Measurements from ENCODE around the gene SLC6A18. TPM values are rescaled to one million over a fixed set of nuclear protein-coding genes. Genes with fewer than 3 reads are reported as not detected.

The SLC6A18 gene
- total RNA-seq, 1 experiment from 2014 or later: not detected

DNA sequence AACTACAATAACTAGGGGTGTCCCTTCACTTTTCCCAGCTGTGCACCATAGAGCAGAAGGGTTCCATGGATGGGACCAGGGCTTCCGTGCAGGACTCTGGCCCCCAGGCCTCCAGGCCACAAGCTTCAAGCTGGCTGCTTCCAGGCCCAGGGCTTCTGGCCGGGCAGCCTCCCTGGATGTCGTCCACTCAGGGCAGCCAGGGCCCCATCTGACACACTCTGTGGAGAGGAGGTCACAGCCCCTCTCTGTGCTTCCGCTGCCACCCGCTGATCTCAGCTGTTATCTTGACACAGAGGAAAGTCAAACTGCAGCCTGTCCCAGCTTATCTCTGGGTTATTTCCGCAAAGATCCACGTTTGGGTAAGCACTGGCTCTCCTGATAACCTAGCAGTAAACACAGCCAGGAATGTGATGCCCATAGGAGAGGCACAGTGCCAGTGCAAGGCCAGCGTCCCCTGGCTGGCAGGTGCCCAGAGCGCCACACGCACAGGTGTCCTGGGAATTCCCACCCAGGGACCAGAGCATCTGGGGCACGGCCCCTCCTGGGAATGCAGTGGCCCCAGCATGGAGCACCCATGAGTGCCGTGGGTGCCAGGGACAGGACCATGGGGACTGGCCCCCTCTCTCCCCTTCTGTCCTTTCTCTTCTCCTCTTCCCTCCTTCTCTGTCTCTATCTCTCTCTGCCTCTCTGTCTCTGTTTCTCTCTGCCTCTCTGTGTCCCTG, 39.4 kb upstream of the SLC6A18 start:
- Histone ChIP-seq H3K27me3 (ENCODE audit: low read length) (no peaks in the 10 kb centered on the region), H3K79me2 (ENCODE audit: low read length) (no peaks in the 10 kb centered on the region), H3K4me2 (ENCODE audit: low read depth, low read length, poor library complexity, severe bottlenecking) (no peak overlapping the region), H3K9ac (ENCODE audit: low read length) (no peak overlapping the region), H3K9me3 (ENCODE audit: low read length) (no peaks in the 10 kb centered on the region), H2AFZ (ENCODE audit: low read length) (no peak overlapping the region), H3K36me3 (ENCODE audit: insufficient read depth, low read length) (no peaks in the 10 kb centered on the region), H4K20me1 (ENCODE audit: insufficient read depth, low read depth, low read length) (no peaks in the 10 kb centered on the region), H3K4me3 (ENCODE audit: low read length) (no peak overlapping the region), H3K27ac (ENCODE audit: low read length) (no peak overlapping the region), H3K9me2 (replicated peaks; ENCODE audit: insufficient read depth, low read length) (no peaks in the 10 kb centered on the region), H3K4me1 (ENCODE audit: low read length) (no peaks in the 10 kb centered on the region)
- DNase-seq: no peak

DNA sequence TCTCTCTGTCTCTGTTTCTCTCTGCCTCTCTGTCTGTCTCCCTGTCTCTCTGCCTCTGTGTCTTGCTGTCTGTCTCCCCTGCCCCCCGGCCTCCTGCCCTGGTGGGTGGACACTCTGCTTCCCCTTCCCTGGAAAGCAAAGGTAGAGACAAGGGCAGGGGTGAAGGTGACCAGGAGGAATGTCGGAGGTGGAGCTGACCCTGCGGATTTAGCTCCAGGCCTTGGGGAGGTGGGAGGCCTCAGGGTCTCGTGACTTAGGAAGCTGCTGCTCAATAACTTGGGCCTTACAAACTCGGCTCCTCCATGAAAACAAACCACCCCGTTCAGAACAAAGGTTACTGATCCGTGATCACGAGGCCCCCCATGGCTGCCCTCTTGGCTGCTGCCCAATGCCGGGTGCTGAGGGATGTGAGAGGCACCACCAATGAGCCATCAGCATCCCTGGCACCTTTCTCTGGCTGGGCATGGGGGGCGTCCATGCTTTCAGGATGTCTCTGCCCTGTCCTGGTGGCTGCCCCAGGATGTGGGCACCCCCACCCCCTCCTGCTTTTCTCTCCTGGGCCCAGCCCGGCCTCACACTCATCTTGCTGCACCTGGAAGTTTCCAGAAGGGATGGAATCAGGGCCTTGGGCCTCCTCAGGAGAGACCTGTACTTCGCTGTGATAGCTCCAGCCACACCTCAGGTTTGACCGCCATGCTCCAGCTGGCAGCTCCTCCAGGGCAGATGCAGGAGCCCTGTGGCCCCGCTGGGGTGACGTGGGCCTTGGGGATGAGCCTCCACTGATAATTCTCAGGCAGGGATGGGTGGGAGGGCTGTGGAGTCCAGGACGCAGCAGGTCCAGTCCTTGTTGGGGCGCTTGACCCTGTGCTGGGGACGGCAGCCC, 38.6 kb upstream of the SLC6A18 start:
- Histone ChIP-seq H4K20me1 (ENCODE audit: insufficient read depth, low read depth, low read length) (no peaks in the 10 kb centered on the region), H3K4me1 (ENCODE audit: low read length) (no peaks in the 10 kb centered on the region), H2AFZ (ENCODE audit: low read length) (no peak overlapping the region), H3K9ac (ENCODE audit: low read length) (no peak overlapping the region), H3K9me2 (replicated peaks; ENCODE audit: insufficient read depth, low read length) (no peaks in the 10 kb centered on the region), H3K27ac (ENCODE audit: low read length) (no peak overlapping the region), H3K9me3 (ENCODE audit: low read length) (no peaks in the 10 kb centered on the region), H3K36me3 (ENCODE audit: insufficient read depth, low read length) (no peaks in the 10 kb centered on the region), H3K4me3 (ENCODE audit: low read length) (no peak overlapping the region), H3K79me2 (ENCODE audit: low read length) (no peaks in the 10 kb centered on the region), H3K27me3 (ENCODE audit: low read length) (no peaks in the 10 kb centered on the region), H3K4me2 (ENCODE audit: low read depth, low read length, poor library complexity, severe bottlenecking) (no peak overlapping the region)
- DNase-seq: no peak

DNA sequence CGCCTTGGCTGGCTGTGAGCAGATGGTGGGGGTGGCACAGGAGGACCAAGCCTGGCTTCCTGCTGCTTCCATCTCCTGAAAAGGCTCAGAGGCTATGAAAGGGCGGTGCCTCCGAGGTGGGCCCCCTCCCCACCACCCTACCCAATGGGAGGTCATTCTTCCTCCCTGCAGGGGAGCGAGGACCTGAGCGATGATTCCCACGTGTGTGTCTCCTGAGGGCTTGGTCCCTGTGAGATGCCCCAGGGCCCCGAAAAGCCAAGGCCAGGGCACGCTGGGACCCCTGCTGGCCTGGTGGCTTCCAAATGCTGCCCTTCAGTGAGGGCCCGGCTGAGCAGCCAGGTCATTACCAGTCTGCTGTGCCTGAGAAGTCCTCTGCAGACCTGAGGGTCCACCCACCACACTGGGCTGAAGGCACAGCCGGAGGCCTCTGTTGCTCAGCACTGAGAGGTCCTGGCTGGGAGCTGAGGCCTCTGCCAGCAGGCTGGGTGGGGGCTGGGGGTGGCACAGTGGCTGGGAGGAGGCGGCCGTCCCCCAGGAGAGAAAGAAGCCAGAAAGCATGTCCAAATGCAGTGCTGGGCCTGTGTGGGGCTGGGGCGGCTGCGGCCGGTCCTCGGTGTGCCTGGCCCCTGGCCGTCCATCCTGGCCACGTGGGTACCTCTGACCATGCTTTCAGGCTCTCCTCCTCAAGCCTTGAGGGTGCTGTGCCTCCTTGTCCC, 37.8 kb upstream of the SLC6A18 start:
- no peaks in the 10 kb centered on the region for H3K9me2 ChIP-seq (replicated peaks; ENCODE audit: insufficient read depth, low read length)
- no peak overlapping the region for H2AFZ ChIP-seq (ENCODE audit: low read length)
- no peaks in the 10 kb centered on the region for H3K4me1 ChIP-seq (ENCODE audit: low read length)
- H3K9ac ChIP-seq (ENCODE audit: low read length): no peak overlapping the region
- DNase-seq: no peak
- no peaks in the 10 kb centered on the region for H3K79me2 ChIP-seq (ENCODE audit: low read length)
- no peak overlapping the region for H3K4me3 ChIP-seq (ENCODE audit: low read length)
- no peaks in the 10 kb centered on the region for H3K9me3 ChIP-seq (ENCODE audit: low read length)
- H3K27me3 ChIP-seq (ENCODE audit: low read length): no peaks in the 10 kb centered on the region
- H3K27ac ChIP-seq (ENCODE audit: low read length): no peak overlapping the region
- no peak overlapping the region for H3K4me2 ChIP-seq (ENCODE audit: low read depth, low read length, poor library complexity, severe bottlenecking)
- no peaks in the 10 kb centered on the region for H3K36me3 ChIP-seq (ENCODE audit: insufficient read depth, low read length)
- H4K20me1 ChIP-seq (ENCODE audit: insufficient read depth, low read depth, low read length): no peaks in the 10 kb centered on the region

DNA sequence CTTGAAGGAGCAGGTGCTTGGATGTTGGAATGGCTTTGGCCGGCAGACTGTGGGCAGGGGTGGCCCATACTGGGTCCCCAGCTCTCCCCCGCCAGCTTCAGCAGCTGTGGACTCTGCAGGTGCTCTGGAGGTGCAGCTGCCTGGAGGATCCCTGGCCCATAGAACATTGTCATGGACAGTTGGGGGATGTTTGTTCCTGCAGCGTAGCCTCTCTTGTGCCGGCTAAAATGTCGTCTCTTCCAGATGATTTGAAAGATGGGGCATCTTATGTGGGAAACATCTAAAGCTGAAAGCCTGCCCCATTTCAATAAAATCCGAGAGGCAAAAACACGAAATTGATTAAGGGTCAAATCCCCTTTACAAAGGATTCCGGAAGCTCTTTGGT, 37.2 kb upstream of the SLC6A18 start:
- no peaks in the 10 kb centered on the region for H3K4me1 ChIP-seq (ENCODE audit: low read length)
- no peak overlapping the region for H2AFZ ChIP-seq (ENCODE audit: low read length)
- no peaks in the 10 kb centered on the region for H3K27me3 ChIP-seq (ENCODE audit: low read length)
- H3K9me2 ChIP-seq (replicated peaks; ENCODE audit: insufficient read depth, low read length): no peaks in the 10 kb centered on the region
- H3K27ac ChIP-seq (ENCODE audit: low read length): no peak overlapping the region
- no peaks in the 10 kb centered on the region for H3K79me2 ChIP-seq (ENCODE audit: low read length)
- no peak overlapping the region for H3K4me3 ChIP-seq (ENCODE audit: low read length)
- DNase-seq: no peak
- H3K9me3 ChIP-seq (ENCODE audit: low read length): no peaks in the 10 kb centered on the region
- no peak overlapping the region for H3K4me2 ChIP-seq (ENCODE audit: low read depth, low read length, poor library complexity, severe bottlenecking)
- no peak overlapping the region for H3K9ac ChIP-seq (ENCODE audit: low read length)
- no peaks in the 10 kb centered on the region for H3K36me3 ChIP-seq (ENCODE audit: insufficient read depth, low read length)
- no peaks in the 10 kb centered on the region for H4K20me1 ChIP-seq (ENCODE audit: insufficient read depth, low read depth, low read length)

DNA sequence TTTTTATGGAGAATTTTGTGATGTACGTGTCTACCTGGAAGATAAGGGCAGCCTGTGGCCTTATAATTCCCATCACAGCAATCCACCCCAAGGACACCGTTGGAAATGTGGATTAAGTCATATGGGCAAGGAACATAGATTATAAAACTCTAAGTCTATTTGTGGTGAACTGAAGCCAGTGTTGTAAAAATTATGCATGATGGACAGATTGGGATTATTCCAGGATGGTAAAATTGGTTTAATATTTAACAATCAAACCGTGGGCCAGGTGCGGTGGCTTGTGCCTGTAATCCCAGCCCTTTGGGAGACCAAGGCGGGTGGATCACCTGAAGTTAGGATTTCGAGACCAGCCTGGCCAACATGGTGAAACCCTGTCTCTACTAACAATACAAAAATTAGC, 36.7 kb upstream of the SLC6A18 start:
- Histone ChIP-seq H3K27me3 (ENCODE audit: low read length) (no peaks in the 10 kb centered on the region), H3K9me3 (ENCODE audit: low read length) (no peaks in the 10 kb centered on the region), H3K4me3 (ENCODE audit: low read length) (no peak overlapping the region), H3K36me3 (ENCODE audit: insufficient read depth, low read length) (no peaks in the 10 kb centered on the region), H3K9ac (ENCODE audit: low read length) (no peak overlapping the region), H3K4me1 (ENCODE audit: low read length) (no peaks in the 10 kb centered on the region), H3K9me2 (replicated peaks; ENCODE audit: insufficient read depth, low read length) (no peaks in the 10 kb centered on the region), H3K79me2 (ENCODE audit: low read length) (no peaks in the 10 kb centered on the region), H2AFZ (ENCODE audit: low read length) (no peak overlapping the region), H3K4me2 (ENCODE audit: low read depth, low read length, poor library complexity, severe bottlenecking) (no peak overlapping the region), H4K20me1 (ENCODE audit: insufficient read depth, low read depth, low read length) (no peaks in the 10 kb centered on the region), H3K27ac (ENCODE audit: low read length) (no peak overlapping the region)
- no peak for DNase-seq

DNA sequence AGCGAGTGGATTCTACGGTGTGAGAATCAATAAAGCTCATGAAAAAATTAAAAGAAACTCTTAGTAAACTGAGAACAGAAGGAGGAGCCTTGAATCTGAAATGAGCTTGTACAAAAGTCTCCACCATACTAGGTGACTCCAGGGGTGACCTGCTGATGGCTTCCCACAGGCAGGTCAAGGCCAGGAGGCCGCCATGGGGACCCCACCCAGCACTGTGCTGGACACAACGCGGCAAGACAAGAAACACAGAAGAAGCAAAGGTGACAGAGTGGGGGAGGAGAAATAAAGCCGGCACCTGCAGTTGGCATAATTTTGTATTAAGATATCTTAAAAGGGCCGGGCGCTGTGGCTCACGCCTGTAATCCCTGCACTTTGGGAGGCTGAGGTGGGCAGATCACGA, 35.9 kb upstream of the SLC6A18 start:
- Histone ChIP-seq H3K4me1 (ENCODE audit: low read length) (no peaks in the 10 kb centered on the region), H3K36me3 (ENCODE audit: insufficient read depth, low read length) (no peaks in the 10 kb centered on the region), H3K79me2 (ENCODE audit: low read length) (no peaks in the 10 kb centered on the region), H4K20me1 (ENCODE audit: insufficient read depth, low read depth, low read length) (no peaks in the 10 kb centered on the region), H3K27ac (ENCODE audit: low read length) (no peak overlapping the region), H3K4me2 (ENCODE audit: low read depth, low read length, poor library complexity, severe bottlenecking) (no peak overlapping the region), H3K9me3 (ENCODE audit: low read length) (no peaks in the 10 kb centered on the region), H3K4me3 (ENCODE audit: low read length) (no peak overlapping the region), H3K27me3 (ENCODE audit: low read length) (no peaks in the 10 kb centered on the region), H3K9ac (ENCODE audit: low read length) (no peak overlapping the region), H2AFZ (ENCODE audit: low read length) (no peak overlapping the region), H3K9me2 (replicated peaks; ENCODE audit: insufficient read depth, low read length) (no peaks in the 10 kb centered on the region)
- no peak for DNase-seq

DNA sequence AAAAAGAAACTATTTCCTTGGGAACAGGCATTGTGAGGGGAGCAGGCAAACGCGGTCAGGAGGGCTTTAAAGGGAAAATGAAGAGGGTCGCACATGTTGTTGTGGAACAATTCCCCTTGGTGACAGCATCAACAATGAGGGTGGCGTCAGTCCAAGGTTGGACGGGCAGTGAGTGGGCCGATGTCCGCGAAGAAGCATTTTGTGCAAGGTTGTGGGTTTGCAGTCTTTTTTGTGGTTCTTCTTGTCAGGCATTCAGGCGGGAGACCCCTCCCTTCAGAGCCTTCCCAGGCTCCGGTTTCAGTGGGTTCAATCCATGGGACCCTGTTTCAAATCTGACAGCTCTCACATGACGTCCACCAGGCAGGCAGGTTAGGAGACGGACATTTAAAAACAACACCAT, 34.9 kb upstream of the SLC6A18 start:
- no peaks in the 10 kb centered on the region for H3K36me3 ChIP-seq (ENCODE audit: insufficient read depth, low read length)
- no peak overlapping the region for H3K4me2 ChIP-seq (ENCODE audit: low read depth, low read length, poor library complexity, severe bottlenecking)
- no peaks in the 10 kb centered on the region for H3K79me2 ChIP-seq (ENCODE audit: low read length)
- H4K20me1 ChIP-seq (ENCODE audit: insufficient read depth, low read depth, low read length): no peaks in the 10 kb centered on the region
- no peaks in the 10 kb centered on the region for H3K27me3 ChIP-seq (ENCODE audit: low read length)
- H3K4me3 ChIP-seq (ENCODE audit: low read length): no peak overlapping the region
- no peak overlapping the region for H2AFZ ChIP-seq (ENCODE audit: low read length)
- no peak overlapping the region for H3K27ac ChIP-seq (ENCODE audit: low read length)
- no peak overlapping the region for H3K9ac ChIP-seq (ENCODE audit: low read length)
- DNase-seq: no peak
- no peaks in the 10 kb centered on the region for H3K9me3 ChIP-seq (ENCODE audit: low read length)
- no peaks in the 10 kb centered on the region for H3K4me1 ChIP-seq (ENCODE audit: low read length)
- no peaks in the 10 kb centered on the region for H3K9me2 ChIP-seq (replicated peaks; ENCODE audit: insufficient read depth, low read length)

DNA sequence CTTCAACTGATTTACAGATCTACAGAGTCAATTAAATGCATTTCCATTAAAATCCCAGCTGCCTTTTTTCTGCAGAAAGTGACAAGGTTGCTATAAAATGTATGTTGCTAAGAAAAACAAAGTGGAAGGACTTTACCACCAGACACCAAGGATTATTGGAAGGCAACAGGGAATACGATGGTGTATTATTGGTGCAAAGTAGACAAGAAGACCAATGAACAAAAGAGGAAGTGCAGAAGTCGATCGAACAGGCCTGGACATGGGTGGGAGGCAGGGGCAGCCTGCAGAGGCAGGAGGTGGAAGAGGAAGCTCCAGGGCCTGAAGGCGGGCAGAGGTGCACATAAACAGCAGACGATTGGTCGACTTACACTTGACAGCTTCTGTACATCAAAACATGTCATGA, 34.3 kb upstream of the SLC6A18 start:
- Histone ChIP-seq H3K79me2 (ENCODE audit: low read length) (no peaks in the 10 kb centered on the region), H3K9ac (ENCODE audit: low read length) (no peak overlapping the region), H3K9me2 (replicated peaks; ENCODE audit: insufficient read depth, low read length) (no peaks in the 10 kb centered on the region), H3K27ac (ENCODE audit: low read length) (no peak overlapping the region), H3K27me3 (ENCODE audit: low read length) (no peaks in the 10 kb centered on the region), H2AFZ (ENCODE audit: low read length) (no peak overlapping the region; the same call in 1 of the 2 replicates), H3K4me2 (ENCODE audit: low read depth, low read length, poor library complexity, severe bottlenecking) (no peak overlapping the region), H3K4me3 (ENCODE audit: low read length) (no peak overlapping the region), H3K4me1 (ENCODE audit: low read length) (no peaks in the 10 kb centered on the region), H3K36me3 (ENCODE audit: insufficient read depth, low read length) (no peaks in the 10 kb centered on the region), H3K9me3 (ENCODE audit: low read length) (no peaks in the 10 kb centered on the region), H4K20me1 (ENCODE audit: insufficient read depth, low read depth, low read length) (no peaks in the 10 kb centered on the region)
- DNase-seq: peak; percentile 59

Measured in Karpas-422 (cell line).